GM21528 (cell line): ENCODE measurements around the gene PRXL2B.
"Not testable (repeated sequence)": the region's sequence is repeated elsewhere in the genome, so short reads cannot be mapped to it uniquely, and the experiment has no call there.

Source experiments
- ATAC-seq: cut with Tn5 transposase; IDR thresholded peaks from one replicate; pipeline ENCODE4 v1.9.1; 2021; ENCODE audit warnings: mild to moderate bottlenecking, moderate library complexity; ENCODE audit not compliant: unreplicated experiment, low FRiP score

PRXL2B gene

GRCh38 chr1:2610036-2610959 is 23.7 kb downstream of the PRXL2B start:
- ATAC-seq, result no peak

GRCh38 chr1:2611031-2611501 is 24.5 kb downstream of the PRXL2B start:
- ATAC-seq, result no peak

GRCh38 chr1:2611621-2612437 is 25.3 kb downstream of the PRXL2B start:
- no peak for ATAC-seq

GRCh38 chr1:2612591-2613365 is 26.2 kb downstream of the PRXL2B start:
- no peak for ATAC-seq

- ATAC-seq, result no peak
These were observed 27.6 kb downstream of the PRXL2B start for GRCh38 chr1:2614145-2614544.

GRCh38 chr1:2617971-2618470 is 31.4 kb downstream of the PRXL2B start:
- ATAC-seq, result no peak

- ATAC-seq, result no peak
These were observed 37.2 kb downstream of the PRXL2B start for GRCh38 chr1:2623571-2624337.

GRCh38 chr1:2624735-2625300 is 38.2 kb downstream of the PRXL2B start:
- ATAC-seq, result no peak

- no peak for ATAC-seq
These were observed 38.7 kb downstream of the PRXL2B start for GRCh38 chr1:2625311-2625710.

- ATAC-seq, result not testable (repeated sequence)
These were observed 39.2 kb downstream of the PRXL2B start for GRCh38 chr1:2625748-2626147.

- no peak for ATAC-seq
These were observed 41.2 kb downstream of the PRXL2B start for GRCh38 chr1:2627746-2628145.

GRCh38 chr1:2628191-2628932 is 41.8 kb downstream of the PRXL2B start:
- no peak for ATAC-seq

GRCh38 chr1:2628933-2629626 is 42.5 kb downstream of the PRXL2B start:
- no peak for ATAC-seq

GRCh38 chr1:2629627-2630497 is 43.3 kb downstream of the PRXL2B start:
- no peak for ATAC-seq

- ATAC-seq, result no peak
These were observed 44.0 kb downstream of the PRXL2B start for GRCh38 chr1:2630498-2631135.

GRCh38 chr1:2631136-2632050 is 44.8 kb downstream of the PRXL2B start:
- no peak for ATAC-seq
